ENCODE results near the gene BAIAP2L2.
A peak's percentile ranks its signal among the peaks of the same experiment; 100 is the strongest.

Gene BAIAP2L2

DNA sequence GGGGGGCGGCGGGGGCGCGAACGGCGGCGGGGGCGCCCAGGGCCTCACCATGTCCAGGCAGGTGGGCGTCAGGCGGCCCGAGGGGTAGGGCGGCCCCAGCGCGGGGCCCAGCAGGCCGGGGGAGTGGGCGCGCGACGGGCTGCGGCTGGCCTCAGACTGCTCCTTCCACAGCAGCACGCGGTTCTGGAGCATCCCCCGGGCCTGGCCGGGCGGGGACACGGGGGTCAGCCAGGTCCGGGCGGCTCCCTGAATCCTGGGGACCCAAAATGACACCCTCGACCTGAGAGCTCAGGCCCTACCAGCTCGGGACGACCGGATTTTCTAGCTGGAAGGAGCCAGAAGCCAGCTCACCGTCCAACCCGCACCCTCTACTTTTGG, 21.0 kb downstream of the BAIAP2L2 start:
- Histone ChIP-seq H3K4me3 (ENCODE audit: low read length) (no peak overlapping the region), H3K27ac (ENCODE audit: low read depth, low read length) (no peak overlapping the region), H3K36me3 (ENCODE audit: control insufficient read depth, insufficient read depth, low read length) (no peaks in the 10 kb centered on the region), H3K4me1 (ENCODE audit: control insufficient read depth, insufficient read depth, low read length) (no peaks in the 10 kb centered on the region), H3K9ac (ENCODE audit: low read length) (no peak overlapping the region), H3K27me3 (ENCODE audit: control insufficient read depth, insufficient read depth, low read length) (peaks cover 2% of the 10 kb centered on the region)

DNA sequence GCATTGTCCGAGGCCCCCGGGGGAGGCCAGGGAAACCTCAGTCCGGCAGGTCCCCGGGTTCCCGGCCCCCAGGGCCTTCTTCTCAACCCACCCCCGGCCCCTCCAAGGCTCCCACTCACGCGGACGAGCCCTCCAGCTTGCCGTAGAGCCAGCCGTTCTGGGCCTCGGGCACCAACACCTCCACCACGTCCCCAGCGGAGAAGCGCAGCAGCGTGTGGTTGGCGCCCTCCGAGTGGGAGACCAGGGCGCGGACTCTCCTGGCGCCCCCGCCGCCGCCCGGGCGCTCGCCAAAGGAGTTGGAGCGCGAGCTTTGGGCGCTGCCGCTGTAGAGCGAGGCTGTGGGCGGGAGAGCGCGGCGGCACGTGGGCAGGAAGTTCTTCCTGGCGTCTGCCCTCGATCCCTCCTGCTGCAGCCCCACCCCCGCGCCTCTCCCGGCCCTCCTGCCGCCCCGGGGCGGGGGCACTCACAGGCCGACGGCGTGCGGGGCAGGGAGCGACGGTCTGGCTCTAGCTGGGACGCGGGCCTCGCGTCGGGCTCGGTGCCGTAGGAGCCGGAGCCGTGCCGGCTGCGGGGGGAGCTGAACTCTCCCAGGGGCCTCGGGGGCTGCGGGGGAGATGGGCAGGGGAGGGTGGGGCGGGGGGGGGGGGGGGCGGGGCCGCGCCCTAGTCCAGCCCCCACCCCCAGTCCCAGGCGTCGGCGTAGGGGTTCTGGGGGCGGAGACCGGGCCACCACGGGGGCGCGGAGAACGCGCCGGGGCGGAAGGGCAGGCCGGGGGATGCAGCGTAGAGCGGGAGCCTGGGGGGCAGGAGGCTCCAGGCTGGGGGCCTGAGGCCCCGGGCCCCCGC, 21.6 kb downstream of the BAIAP2L2 start:
- H3K4me1 ChIP-seq (ENCODE audit: control insufficient read depth, insufficient read depth, low read length) = no peaks in the 10 kb centered on the region
- H3K9ac ChIP-seq (ENCODE audit: low read length) = no peak overlapping the region
- H3K36me3 ChIP-seq (ENCODE audit: control insufficient read depth, insufficient read depth, low read length) = no peaks in the 10 kb centered on the region
- H3K27me3 ChIP-seq (ENCODE audit: control insufficient read depth, insufficient read depth, low read length) = peaks cover 2% of the 10 kb centered on the region
- H3K4me3 ChIP-seq (ENCODE audit: low read length) = no peak overlapping the region
- no peak overlapping the region for H3K27ac ChIP-seq (ENCODE audit: low read depth, low read length)

DNA sequence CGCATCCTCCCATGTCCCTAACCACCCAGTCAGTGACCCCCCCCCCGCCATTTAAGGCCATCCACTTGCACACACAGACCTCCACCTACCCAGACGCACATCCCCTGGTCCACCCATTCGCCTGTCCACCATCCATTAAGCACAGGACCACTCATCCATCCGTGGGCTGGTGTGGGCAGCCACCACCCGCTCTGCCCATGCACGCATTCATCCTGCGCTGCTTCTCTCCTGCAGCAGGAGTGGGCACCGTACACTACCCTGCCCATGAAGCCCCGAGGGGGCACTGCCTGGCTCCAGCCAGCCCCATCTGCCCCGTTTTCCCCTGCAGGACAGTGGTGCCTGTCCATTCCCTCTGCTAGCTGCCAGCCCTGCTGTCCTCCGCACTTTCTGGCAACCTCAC, 22.6 kb downstream of the BAIAP2L2 start:
- no peaks in the 10 kb centered on the region for H3K36me3 ChIP-seq (ENCODE audit: control insufficient read depth, insufficient read depth, low read length)
- H3K9ac ChIP-seq (ENCODE audit: low read length) = no peak overlapping the region
- H3K4me3 ChIP-seq (ENCODE audit: low read length) = no peak overlapping the region
- no peak overlapping the region for H3K27ac ChIP-seq (ENCODE audit: low read depth, low read length)
- no peaks in the 10 kb centered on the region for H3K4me1 ChIP-seq (ENCODE audit: control insufficient read depth, insufficient read depth, low read length)
- peaks cover 4% of the 10 kb centered on the region for H3K27me3 ChIP-seq (ENCODE audit: control insufficient read depth, insufficient read depth, low read length)

DNA sequence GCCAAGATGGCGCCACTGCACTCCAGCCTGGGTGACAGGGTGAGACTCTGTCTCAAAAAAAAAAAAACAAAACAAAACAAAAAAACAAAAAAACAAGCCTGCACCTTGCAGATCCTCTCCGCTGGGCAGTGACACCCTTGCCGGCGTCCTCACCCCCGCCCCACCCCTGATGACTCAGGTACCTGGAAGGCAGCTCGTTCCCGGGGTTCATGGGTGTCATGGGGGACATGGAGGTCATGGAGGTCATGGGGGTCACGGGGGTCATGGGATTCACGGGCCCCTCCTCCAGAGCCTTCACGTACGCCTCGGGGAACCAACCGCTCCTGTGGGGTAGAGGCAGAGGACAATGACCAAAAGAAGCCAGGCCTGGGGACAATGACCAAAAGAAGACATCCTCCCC, 23.5 kb downstream of the BAIAP2L2 start:
- H3K4me1 ChIP-seq (ENCODE audit: control insufficient read depth, insufficient read depth, low read length) = no peaks in the 10 kb centered on the region
- no peak overlapping the region for H3K4me3 ChIP-seq (ENCODE audit: low read length)
- no peak overlapping the region for H3K9ac ChIP-seq (ENCODE audit: low read length)
- no peaks in the 10 kb centered on the region for H3K36me3 ChIP-seq (ENCODE audit: control insufficient read depth, insufficient read depth, low read length)
- peaks cover 12% of the 10 kb centered on the region for H3K27me3 ChIP-seq (ENCODE audit: control insufficient read depth, insufficient read depth, low read length)
- H3K27ac ChIP-seq (ENCODE audit: low read depth, low read length) = no peak overlapping the region

DNA sequence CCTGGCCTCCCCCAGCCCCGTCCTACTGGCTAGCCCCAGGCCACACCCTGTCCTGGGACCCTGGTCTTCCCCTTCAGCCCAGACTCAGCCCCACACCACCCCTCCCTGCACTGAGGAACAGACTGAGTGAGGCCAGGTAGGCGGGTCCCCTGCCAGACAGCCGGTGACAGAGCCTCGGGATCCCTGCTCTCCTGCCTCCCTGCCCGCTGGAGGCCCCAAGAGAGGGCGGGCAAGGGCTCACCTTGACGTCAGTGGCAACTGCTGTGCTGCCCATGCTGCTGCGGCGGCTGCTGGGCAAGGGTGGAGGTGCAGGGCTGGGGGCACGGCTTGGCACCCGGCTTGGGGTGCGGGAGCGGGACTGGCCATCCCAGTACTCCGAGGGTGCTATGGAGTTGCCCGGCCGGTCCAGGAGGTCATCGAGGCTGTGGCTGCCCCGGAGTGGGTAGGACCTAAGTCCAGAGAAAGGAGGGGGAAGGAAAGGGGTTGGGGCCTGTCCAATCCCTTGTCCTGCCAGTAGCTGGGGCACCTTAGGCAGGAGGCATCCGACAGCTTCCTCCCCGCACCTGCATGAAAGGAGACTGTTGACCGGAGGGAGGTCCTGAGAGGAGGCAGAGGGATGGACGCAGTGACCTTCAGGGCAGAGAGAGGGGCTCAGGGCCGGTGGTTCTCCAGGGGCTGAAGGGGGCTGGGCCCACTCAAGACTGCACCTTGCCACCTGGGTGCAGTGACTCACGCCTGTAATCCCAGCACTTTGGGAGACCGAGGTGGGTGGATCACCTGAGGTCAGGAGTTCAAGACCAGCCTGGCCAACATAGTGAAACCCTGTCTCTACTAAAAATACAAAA, 24.3 kb downstream of the BAIAP2L2 start:
- H3K4me1 ChIP-seq (ENCODE audit: control insufficient read depth, insufficient read depth, low read length) = no peaks in the 10 kb centered on the region
- no peaks in the 10 kb centered on the region for H3K36me3 ChIP-seq (ENCODE audit: control insufficient read depth, insufficient read depth, low read length)
- H3K27ac ChIP-seq (ENCODE audit: low read depth, low read length) = no peak overlapping the region
- no peak overlapping the region for H3K9ac ChIP-seq (ENCODE audit: low read length)
- H3K4me3 ChIP-seq (ENCODE audit: low read length) = no peak overlapping the region
- peaks cover 13% of the 10 kb centered on the region for H3K27me3 ChIP-seq (ENCODE audit: control insufficient read depth, insufficient read depth, low read length)

DNA sequence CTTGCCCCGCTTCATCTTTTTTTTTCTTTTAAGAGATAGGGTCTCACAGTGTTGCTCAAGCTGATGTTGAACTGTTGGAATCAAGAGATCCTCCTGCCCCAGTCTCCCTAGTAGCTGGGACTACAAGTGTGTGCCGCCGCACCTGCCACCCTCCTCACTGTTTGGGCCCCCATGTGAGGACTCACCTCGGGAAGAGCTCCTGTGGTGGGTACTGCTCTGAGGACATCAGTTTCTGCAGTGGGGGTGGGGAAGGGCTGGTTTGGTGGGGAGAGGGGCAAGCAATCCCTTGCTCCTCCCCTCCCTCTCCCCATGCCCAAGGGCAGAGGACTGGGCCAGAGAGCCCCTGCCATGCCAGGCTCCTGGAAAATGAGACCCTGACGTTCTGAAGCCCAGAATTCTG, 25.0 kb downstream of the BAIAP2L2 start:
- H3K36me3 ChIP-seq (ENCODE audit: control insufficient read depth, insufficient read depth, low read length) = no peaks in the 10 kb centered on the region
- no peak overlapping the region for H3K4me3 ChIP-seq (ENCODE audit: low read length)
- no peak overlapping the region for H3K9ac ChIP-seq (ENCODE audit: low read length)
- no peak overlapping the region for H3K27ac ChIP-seq (ENCODE audit: low read depth, low read length)
- peaks cover 13% of the 10 kb centered on the region for H3K27me3 ChIP-seq (ENCODE audit: control insufficient read depth, insufficient read depth, low read length)
- no peaks in the 10 kb centered on the region for H3K4me1 ChIP-seq (ENCODE audit: control insufficient read depth, insufficient read depth, low read length)

DNA sequence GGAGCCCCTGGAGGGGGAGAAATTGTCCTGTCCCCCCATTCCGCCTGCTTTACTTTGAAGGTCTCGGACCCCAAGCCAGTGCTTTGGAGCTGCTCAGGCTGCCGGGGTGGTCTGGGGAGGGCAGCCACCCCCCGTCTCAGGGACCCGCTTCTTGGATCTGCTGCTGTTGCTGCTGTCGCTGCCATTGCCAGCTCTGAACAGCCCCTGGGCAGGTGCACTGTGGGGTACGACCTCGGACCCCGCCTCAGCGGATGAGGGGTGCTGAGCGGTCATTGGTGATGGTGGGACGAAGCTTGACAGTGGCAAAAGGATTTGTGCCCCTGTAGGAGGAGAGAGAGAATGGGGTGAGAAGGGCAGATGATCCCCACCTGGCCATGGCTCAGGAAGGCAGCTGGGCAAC, 25.4 kb downstream of the BAIAP2L2 start:
- no peak overlapping the region for H3K9ac ChIP-seq (ENCODE audit: low read length)
- no peaks in the 10 kb centered on the region for H3K36me3 ChIP-seq (ENCODE audit: control insufficient read depth, insufficient read depth, low read length)
- H3K4me1 ChIP-seq (ENCODE audit: control insufficient read depth, insufficient read depth, low read length) = no peaks in the 10 kb centered on the region
- no peak overlapping the region for H3K4me3 ChIP-seq (ENCODE audit: low read length)
- peaks cover 13% of the 10 kb centered on the region for H3K27me3 ChIP-seq (ENCODE audit: control insufficient read depth, insufficient read depth, low read length)
- no peak overlapping the region for H3K27ac ChIP-seq (ENCODE audit: low read depth, low read length)

DNA sequence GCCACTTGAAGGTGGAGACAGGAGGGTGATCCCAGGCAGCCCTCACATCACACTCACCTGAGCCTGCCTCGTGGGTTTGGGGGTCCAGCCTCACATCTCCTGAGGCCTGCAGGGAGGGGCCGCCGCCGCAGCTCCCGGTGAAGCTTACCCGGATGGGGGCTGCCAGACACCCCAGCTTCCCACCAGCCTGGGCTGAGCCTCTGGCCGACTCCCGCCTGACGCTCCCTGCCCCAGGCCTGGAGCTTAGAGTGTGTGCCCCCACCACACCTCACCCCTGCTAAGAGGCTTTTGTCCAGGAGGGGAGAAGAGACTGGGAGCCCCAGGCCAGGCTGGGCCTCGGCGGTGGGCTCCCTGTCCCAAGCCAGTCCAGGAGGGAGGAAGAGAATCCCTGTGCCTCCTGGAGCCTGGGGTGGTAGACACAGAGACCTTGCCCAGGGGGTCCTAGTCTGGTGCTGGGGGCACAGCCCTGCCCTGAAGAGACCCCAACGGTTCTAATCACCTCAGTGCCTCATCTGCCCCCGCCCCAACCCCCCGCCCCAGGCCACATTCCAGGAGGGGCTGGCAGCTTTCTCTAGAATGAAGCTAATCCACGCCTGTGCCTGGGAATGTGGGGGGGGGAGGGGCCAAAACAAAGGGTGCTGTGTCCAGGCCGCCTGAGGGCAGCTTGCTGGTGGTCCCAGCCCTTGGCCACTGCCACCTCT, 26.4 kb downstream of the BAIAP2L2 start, which contains the start of gene SLC16A8:
TSS of gene SLC16A8 (minus strand) at position 254 of the 701 bp plus-strand sequence. CDS start 1,311 bp downstream, outside the sequence.
- Histone ChIP-seq H3K4me3 (ENCODE audit: low read length) (no peak within 1 kb of the TSS), H3K4me1 (ENCODE audit: control insufficient read depth, insufficient read depth, low read length) (no peaks in the 10 kb centered on the region), H3K9ac (ENCODE audit: low read length) (no peak within 1 kb of the TSS), H3K27me3 (ENCODE audit: control insufficient read depth, insufficient read depth, low read length) (peaks cover 13% of the 10 kb centered on the region), H3K27ac (ENCODE audit: low read depth, low read length) (no peak within 1 kb of the TSS), H3K36me3 (ENCODE audit: control insufficient read depth, insufficient read depth, low read length) (no peaks in the 10 kb centered on the region)

DNA sequence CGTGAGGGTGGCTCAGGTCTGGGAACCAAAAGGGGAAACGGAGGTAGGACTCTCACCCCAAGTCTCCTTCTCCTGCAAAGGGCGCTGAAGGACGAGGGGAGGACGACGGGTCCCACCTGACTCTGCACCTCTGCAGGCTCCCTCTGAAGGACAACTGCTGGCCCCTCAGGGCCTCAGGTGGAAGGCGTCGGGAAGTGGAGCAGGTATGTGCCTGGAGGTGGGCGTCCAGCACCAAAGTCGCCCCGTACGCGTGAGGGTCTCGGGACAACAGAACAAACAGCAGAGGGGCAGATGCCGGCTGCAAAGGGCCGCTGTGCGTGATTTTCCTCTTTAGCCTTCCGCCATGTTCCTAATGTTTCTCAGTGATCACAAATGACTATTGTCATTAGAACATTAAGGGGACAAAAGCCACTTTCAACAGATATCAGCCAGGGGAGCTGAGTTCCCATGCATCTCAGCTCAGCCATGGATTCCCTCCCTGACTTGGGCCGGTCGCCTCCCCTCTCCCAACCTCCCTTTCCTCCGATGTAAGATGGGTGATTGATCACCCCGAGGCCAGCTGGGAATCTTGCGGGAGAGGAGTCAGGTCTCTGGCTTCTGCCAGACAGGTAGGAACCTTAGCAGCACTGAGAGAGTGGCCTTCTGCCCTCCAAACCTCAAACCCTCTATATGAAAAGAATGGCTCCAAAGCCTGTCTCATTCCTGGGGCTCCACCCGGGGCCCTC, 27.3 kb downstream of the BAIAP2L2 start:
- Histone ChIP-seq H3K4me3 (ENCODE audit: low read length) (no peak overlapping the region), H3K27me3 (ENCODE audit: control insufficient read depth, insufficient read depth, low read length) (peaks cover 11% of the 10 kb centered on the region), H3K36me3 (ENCODE audit: control insufficient read depth, insufficient read depth, low read length) (no peaks in the 10 kb centered on the region), H3K9ac (ENCODE audit: low read length) (no peak overlapping the region), H3K27ac (ENCODE audit: low read depth, low read length) (no peak overlapping the region), H3K4me1 (ENCODE audit: control insufficient read depth, insufficient read depth, low read length) (no peaks in the 10 kb centered on the region)

DNA sequence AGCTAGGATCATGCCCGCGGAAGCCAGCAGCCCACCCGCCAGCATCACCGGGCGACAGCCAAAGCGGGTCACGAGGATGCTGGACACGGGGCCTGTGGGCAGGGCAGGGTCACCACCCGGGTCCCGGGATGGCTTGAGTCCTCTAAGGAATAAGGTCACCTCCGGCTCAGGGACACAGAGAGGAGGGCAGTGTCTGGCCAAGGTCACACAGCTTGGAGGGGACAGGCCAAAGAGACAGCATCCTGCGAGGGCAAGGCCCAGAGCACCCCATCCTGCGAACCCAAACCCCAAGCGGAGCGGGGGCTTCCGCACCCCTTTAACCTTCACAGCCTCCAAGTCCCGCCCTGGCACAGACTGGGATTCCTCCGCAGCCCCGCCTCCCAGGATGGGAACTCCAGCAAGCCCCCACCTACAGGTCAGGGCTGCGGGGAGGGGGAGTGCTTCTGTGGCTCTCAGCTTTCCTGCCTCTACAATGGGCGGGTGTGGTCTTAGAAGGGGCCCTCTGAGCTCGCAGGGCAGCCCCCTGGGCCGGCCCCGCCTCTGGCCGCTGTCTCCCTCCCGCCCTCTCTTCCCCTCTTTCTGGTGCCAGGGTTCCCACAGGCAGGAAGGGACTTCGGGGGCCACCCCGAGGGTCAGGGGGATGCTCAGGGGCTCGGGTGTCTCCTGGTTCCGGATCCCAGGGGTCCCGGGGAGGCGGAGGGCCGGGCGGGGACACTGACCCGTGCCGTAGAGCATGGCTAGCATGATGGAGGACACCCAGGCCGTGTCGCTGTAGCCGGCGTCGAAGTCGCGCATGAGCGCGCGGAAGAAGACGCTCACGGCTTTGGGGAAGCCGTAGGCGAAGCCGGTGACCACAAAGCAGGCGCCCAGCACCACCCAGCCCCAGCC, 28.3 kb downstream of the BAIAP2L2 start:
- no peaks in the 10 kb centered on the region for H3K36me3 ChIP-seq (ENCODE audit: control insufficient read depth, insufficient read depth, low read length)
- H3K27ac ChIP-seq (ENCODE audit: low read depth, low read length) = no peak overlapping the region
- no peaks in the 10 kb centered on the region for H3K4me1 ChIP-seq (ENCODE audit: control insufficient read depth, insufficient read depth, low read length)
- no peak overlapping the region for H3K9ac ChIP-seq (ENCODE audit: low read length)
- peak overlapping the region; percentile 21 for H3K4me3 ChIP-seq (ENCODE audit: low read length)
- H3K27me3 ChIP-seq (ENCODE audit: control insufficient read depth, insufficient read depth, low read length) = peaks cover 11% of the 10 kb centered on the region

DNA sequence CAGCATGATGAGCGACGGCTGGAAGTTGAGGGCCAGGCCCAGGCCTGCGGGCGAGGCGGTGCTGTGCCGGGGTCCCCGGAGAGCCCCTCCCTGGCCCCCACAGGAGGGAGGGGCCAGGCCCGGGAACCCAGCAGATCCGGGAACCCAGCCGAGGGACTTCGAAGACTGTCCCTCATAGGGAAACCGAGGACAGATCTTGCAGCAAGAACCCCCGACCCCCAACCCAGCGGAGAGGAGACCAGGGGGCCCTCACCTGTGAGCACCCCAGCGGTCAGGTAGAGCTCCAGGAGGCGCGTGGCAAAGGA, 28.9 kb downstream of the BAIAP2L2 start:
- no peak overlapping the region for H3K27ac ChIP-seq (ENCODE audit: low read depth, low read length)
- H3K27me3 ChIP-seq (ENCODE audit: control insufficient read depth, insufficient read depth, low read length) = peaks cover 11% of the 10 kb centered on the region
- H3K4me3 ChIP-seq (ENCODE audit: low read length) = peak overlapping the region; percentile 25
- H3K36me3 ChIP-seq (ENCODE audit: control insufficient read depth, insufficient read depth, low read length) = no peaks in the 10 kb centered on the region
- no peaks in the 10 kb centered on the region for H3K4me1 ChIP-seq (ENCODE audit: control insufficient read depth, insufficient read depth, low read length)
- no peak overlapping the region for H3K9ac ChIP-seq (ENCODE audit: low read length)
